Fibroblast of skin of abdomen (primary cell): ENCODE results near the gene KANK4.
"Not testable (repeated sequence)": the region's sequence is repeated elsewhere in the genome, so short reads cannot be mapped to it uniquely, and the experiment has no call there.

Experiments
- DNase-seq: peaks from one replicate; pipeline ENCODE4 v3.0.0-alpha.2; 2013

Gene KANK4

DNA sequence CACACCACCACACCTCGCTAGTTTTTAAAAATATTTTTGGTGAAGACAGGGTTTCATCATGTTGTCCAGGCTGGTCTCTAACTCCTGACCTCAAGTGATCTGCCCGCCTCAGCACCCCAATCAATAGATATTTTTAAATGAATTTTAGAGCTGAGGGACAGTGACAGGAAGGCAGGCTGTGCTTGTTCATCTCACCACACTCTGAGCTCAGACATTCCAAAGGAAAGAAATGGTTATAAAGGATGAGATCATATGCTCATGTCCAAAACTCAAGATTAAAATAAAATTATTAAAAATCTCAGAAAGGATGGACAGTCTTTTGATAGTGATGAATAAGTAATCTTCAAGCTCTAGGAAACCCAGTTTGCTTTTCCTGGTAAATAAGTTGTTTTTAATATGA, 83.7 kb downstream of the KANK4 start:
- no peak for DNase-seq

DNA sequence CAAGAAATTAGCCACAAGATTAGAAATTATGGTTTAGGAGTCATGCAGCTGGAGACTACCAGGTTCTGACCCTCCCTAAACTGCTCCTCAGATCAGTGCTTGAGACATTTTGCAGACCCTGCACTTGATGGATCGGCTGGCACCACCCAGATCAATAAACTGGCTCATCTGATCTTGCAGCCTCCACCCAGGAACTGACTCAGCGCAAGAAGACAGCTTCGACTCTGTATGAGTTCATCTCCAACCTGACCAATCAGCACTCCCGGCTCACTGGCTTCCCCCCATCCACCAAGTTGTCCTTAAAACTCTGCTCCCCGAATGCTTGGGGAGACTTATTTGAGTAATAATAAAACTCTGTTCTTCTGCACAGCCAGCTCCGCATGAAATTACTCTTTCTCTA, 84.5 kb downstream of the KANK4 start:
- peak; percentile 28 for DNase-seq

DNA sequence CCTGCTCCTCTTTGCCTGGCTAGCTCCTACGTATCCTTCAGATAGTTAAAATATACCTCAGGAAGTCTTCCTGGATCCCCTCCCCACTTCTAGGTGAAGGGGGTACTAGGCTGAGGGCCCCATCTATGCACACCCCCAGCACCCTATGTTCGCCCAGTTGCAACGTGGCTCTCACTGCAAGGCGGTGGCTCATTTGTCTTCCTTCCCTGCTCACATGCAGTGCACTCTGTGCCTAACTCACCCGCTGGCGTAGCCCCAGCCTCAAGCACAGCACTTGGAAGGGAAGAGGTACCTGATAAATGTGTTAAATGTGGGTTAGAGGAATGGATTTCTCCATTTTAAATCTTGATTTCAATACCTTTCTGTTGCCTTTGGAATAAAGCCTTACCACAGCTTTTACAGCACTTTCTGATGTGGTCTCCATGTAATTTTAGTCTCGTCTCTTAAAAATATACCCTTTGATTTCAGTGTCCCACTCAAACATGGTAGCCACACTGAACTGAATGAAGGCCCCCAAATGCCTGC, 85.2 kb downstream of the KANK4 start:
- no peak for DNase-seq

DNA sequence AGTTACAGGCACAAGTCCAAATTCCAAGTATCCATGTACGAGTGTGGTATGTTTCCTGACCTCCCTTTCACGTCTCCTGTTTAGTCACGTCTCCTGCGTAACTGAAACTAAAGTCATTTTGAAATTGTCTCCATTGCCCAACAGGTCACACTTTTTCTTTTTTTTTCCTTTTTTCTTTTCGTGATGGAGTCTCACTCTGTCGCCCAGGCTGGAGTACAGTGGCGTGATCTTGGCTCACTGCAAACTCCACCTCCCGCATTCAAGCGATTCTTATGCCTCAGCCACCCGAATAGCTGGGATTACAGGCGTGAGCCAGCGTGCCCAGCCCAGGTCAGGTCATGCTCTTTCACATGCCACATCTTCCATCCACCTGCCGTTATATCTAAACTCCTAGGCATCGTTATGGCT, 86.4 kb downstream of the KANK4 start:
- DNase-seq: no peak

DNA sequence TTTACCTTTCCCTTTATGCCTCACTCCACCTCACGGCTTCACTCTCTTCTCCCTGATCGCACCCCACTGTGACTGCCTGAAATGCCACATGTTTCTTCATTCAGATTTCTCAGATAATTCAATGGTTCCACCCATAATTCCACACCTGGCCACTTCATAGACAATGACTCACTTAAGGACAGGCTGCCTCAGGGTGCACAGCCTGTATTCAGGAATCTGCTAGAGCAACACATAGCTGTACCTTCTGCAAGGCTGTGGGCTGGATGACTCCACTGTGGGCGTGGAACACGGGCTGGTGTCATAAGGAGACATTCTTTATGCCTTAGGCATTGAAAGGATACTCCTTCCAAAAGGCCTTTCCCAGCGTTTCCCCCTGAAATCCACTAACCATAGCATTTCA, 88.5 kb downstream of the KANK4 start:
- DNase-seq: peak; percentile 83

DNA sequence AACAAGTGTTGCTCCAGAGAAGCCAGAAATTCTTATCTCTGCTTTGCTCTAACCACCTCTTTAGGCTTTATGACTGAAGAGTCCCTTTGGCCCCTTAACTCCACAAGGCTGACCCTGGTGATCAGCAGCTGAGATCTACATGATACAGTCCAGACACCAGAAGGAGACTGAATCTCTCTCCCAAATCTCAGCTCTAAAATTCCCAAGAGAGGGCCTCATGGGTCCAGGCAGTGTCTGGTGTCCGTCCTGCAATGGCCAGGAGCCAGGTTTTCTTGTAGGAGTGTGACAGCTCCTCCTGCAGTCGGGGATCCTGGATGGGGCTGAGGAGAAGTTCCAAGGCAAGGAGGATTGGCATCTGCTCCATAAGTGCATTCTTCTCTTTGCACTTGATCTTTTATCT, 89.3 kb downstream of the KANK4 start:
- no peak for DNase-seq

DNA sequence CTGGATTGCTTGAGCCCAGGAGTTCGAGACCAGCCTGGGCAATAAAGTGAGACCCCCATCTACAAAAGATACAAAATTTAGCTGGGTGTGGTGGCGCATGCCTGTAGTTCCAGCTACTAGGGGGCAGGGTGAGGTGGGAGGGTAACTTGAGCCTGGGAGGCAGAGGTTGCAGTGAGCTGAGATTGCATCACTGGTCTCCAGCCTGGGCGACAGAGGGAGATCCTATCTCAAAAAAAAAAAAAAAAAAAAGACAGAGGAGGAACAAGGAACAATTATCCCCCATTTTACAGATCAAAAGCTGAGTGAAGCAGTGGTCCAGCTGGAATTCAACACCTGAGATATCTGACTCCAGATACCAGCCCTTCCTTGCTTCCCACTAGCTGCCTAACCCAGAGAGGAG, 89.8 kb downstream of the KANK4 start:
- DNase-seq: no peak

DNA sequence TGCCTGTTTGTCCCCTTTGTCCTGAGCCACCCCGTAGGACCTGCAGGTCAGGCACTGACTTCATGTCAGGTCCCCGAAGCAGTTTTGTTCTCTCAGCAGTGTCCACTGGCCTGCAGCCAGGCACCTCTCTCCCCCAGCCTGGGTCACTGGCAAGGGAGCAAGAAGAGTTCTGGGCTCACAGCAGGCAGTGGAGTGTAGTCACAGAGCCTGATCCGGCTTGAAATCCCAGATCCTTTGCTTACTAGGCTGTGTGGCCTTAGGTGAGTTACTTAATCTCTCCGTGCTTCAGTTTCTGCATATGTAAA, 90.4 kb downstream of the KANK4 start:
- no peak for DNase-seq

DNA sequence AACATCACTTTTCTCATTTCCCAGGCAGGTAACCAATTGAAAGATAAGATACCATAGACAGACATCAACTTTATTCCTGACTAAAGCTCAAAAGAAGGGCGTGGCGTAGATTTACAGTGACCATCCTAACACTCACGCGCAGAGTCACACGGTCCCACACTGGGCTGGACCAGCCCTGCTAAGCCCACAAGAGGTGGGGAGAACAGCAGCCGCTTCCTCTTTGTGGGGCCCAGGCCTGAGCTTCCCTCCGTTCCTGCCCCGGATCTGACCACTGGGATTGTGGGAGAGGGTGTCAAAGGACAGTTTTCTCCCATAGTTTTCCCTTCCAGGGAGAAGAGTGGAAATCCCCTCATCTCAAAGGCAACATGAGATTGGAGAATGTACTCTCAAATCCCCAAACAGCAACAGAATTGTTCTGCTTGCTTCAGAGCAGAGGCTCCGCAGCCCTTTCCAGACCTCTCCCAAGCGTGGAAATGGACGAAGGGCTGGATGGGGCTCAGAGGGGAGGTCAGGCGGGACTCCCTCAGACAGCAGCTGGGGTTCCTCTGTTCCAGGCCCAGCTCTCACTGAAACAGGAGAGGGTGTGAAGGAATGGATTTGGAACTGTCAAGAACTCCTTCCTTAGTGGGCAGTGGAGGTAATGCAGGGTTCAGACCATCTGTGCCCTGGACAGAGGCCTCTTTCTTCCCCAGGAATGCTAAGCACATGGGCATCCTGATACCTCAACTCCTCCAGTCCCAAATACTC, 90.9 kb downstream of the KANK4 start:
- DNase-seq: no peak

DNA sequence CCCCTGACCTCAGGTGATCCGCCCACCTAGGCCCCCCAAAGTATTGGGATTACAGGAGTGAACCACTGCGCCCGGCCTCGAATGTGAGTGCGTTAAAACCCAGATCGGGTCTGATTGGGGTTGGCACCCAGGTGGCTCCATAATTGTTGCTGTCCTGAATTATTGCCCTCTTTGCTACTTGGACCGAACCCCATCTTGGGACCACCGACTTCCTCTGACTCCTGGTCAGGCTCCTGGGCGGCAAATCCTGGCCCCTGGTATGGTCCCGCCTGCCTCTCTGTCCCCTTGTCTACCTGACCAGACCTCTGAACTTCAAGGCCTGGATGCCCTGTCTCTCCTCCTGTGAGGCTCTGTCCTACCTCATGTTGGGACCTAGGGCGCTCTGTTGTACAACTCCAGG, 91.7 kb downstream of the KANK4 start:
- no peak for DNase-seq

DNA sequence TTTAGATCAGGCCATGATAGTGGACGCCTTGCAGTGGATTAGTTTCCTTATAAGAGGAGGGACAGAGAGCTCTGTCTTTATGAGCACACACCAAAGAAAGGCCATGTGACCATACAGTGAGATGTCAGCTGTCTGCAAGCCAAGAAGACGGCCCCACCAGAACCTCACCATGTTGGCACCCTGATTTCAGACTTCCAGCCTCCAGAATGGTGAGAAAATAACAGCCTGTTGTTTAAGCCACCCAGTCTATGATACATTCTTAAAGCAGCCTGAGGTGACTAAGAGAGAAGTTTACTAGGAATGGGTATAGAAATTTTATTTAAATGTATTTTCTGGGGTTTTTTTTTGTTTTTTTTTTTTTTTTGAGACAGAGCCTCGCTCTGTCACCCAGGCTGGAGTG, 95.1 kb downstream of the KANK4 start:
- DNase-seq: no peak

DNA sequence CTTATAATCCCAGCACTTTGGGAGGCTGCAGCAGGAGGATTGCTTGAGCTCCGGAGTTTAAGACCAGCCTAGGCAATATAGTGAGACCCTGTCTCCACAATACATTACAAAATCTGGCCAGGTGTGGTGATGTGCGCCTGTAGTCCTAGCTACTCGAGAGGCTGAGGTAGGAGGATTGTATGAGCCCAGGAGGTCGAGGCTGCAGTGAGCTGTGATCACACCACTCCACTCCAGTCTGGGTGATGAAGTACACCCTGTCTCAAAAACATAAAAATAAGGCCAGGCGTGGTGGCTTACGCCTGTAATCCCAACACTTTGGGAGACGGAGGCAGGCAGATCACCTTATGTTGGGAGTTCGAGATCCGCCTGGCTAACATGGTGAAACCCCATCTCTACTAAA, 96.9 kb downstream of the KANK4 start:
- no peak for DNase-seq

DNA sequence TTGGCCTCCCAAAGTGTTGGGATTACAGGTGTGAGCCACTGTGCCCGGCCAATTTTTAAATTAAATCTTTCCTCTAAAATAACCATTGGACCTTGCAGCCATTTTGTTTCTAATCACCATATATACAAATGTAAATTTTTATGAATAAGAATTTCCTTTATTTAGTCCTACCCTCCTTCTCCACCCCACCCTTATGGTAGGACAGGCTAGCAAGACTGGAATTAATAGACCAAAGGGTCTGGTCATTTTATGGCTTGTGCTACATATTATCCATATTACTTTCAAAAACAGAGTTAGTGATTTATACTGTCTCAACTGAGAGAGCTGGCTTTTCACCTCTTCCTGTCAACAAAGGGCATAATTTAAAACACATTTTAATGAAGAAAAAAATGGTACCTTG, 98.1 kb downstream of the KANK4 start:
- DNase-seq: no peak

DNA sequence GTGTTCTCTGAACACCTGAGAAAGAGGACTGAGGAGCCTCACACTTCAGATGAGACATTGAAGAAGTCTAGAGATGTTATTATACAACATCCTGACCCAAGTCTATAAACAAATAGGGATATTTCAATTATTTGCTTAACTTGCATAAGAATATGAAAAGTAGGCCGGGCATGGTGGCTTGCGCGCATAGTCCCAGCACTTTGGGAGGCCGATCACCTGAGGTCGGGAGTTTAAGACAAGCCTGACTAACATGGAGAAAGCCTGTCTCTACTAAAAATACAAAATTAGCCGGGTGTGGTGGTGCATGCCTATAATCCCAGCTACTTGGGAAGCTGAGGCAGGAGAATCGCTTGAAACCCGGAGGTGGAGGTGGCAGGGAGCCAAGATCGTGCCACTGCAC, 98.8 kb downstream of the KANK4 start:
- DNase-seq: not testable (repeated sequence)

DNA sequence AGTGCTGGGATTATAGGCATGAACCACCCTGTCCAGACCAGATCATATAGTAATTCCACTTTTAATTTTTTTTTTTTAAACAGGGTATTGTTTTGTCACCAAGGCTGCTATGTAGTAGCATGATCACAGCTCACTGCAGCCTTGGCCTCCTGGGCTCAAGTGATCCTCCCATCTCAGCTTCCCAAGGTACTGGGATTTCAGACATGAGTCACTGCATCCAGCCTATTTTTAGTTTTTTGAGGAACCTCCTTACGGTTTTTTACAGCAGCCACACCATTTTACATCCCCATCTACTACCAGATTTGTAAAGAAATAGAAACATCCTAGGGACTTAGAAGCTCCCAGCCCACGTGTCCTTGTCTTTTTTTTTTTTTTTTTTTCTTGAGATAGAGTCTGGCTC, 100.6 kb downstream of the KANK4 start:
- DNase-seq: no peak

DNA sequence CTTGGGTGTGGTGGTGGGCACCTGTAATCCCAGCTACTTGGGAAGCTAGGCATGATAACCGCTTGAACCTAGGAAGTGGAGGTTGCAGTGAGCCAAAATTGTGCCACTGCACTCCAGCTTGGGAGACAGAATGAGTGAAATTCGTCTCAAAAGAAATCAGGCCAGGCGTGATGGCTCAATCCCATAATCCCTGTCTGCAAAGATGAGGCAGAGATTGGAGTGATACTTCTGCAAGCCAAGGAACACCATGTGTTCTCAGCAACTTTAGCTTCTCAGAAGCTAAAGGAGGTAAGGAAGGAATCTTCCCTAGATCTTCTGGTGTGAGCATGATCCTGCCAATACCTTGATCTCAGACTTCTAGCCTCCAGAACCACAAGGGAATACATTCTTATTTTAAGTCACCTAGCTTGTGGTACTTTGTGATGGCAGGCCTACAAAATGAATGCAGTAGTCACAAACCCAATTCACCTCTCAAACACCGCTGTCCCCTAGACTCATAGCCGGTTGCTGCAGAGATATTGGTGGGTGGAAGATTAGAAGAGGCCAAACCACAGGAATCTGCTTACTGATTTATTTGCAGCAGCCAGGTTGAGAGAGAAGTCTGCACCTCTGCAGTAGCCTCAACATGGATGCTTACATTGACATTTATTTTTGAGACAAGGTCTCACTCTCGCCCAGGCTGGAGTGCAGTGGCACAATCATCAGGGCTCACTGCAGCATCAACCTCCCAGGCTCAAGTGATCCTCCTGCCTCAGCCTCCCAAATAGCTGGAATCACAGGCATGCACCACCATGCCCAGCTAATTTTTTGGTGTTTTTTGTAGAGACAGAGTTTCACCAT, 105.9 kb downstream of the KANK4 start:
- DNase-seq: no peak

DNA sequence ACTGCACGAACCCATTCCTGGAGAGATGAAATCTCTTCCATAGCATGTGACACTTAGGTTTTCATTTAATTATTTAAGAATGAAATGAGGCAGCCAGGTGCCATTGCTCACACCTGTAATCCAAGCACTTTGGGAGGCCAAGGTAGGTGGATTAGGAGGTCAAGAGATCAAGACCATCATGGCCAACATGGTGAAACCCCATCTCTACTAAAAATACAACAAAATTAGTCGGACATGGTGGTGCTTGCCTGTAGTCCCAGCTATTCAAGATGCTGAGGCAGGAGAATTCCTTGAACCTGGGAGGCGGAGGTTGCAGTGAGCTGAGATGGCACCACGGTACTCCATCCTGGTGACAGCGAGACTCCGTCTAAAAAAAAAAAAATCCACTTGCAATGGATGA, 106.8 kb downstream of the KANK4 start:
- DNase-seq: no peak

DNA sequence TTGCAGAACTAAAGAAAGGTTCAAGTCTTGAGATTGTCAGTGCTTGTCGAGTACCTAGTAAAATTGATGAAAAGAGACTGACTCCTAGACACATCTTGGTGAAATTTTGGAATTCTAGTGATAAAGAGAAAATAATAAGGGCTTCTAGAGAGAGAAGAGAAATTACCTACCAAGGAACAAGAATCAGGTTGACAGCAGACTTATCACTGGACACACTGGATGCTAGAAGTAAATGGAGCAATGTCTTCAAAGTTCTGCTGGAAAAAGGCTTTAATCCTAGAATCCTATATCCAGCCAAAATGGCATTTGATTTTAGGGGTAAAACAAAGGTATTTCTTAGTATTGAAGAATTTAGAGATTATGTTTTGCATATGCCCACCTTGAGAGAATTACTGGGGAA, 108.3 kb downstream of the KANK4 start:
- no peak for DNase-seq

DNA sequence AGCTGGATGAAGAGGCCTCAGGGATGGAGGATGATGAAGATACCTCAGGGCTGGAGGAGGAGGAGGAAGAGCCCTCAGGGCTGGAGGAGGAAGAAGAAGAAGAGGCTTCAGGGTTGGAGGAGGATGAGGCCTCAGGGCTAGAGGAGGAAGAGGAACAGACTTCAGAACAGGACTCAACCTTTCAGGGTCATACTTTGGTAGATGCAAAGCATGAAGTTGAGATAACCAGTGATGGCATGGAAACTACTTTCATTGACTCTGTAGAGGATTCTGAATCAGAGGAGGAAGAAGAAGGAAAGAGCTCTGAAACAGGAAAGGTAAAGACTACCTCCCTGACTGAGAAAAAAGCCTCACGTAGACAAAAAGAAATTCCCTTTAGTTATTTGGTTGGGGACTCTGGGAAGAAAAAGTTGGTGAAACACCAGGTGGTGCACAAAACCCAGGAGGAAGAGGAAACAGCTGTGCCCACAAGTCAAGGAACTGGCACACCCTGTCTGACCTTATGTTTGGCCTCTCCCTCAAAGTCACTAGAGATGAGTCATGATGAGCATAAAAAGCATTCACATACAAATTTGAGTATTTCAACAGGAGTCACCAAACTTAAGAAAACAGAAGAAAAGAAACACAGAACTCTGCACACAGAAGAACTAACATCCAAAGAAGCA, 109.2 kb downstream of the KANK4 start:
- DNase-seq: no peak

DNA sequence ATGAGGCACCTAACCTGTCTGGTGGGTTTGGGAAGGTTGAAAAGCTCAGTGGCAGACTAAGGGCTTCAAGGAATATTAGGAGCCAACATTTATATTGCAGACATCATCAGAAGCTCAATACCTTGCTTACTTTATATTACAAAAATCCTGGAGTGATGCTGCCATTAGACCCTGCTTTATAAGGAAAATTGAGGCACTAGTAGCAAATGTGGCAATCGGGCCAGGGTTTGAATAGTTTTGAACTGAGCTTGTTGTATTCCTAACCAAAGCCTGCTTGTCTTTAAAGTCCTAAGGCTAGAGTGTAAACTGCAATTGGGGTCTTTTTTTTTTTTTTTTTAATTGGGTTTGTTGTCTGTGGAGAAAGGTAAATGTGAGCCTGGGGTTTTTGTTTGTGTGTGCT, 110.3 kb downstream of the KANK4 start:
- no peak for DNase-seq

DNA sequence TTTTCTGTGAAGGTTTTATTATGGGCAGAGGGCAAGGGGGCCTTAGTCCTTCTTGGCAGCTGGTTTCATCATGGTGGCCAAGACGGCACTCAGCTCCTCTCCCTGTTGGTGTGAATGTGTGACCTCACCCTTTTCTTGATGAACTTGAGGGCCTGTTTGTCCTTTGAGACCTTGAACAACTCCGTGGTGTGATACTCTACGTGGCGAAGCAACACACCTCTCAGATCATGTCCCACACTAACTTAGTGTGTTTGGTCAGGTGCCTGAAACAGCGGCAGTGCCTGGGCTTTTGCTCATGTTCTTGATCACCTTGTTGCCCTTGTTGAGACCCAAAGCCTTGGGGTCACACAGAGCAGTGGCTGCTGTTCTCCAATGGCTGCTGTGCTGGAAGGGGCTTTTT, 111.1 kb downstream of the KANK4 start:
- no peak for DNase-seq

DNA sequence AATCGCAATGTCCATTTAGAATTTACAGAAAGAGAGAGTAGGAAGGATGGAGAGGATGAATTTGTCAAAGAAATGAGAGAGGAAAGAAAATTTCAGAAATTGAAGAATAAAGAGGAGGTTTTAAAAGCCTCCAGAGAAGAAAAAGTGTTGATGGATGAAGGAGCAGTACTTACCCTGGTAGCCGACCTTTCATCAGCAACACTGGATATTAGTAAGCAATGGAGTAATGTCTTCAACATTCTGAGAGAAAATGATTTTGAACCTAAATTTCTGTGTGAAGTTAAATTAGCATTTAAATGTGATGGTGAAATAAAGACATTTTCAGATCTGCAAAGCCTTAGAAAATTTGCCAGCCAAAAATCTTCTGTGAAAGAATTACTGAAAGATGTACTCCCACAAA, 112.0 kb downstream of the KANK4 start:
- DNase-seq: no peak

DNA sequence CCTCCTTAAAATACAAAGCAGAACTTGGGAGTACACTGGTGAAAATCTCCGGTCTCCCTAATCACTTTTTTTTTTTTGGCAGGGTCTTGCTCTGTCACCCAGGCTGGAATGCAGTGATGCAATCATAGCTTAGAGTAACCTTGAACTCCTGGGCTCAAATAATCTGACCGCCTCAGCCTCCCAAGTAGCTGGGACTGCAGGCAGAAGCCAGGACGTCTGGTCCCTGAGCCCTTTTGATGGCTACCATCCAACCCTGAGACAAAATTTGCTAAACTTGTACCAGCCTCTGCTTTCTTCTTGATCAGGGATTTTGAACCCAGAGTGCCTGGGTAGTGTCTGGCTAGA, 120.5 kb downstream of the KANK4 start:
- peak; percentile 4 for DNase-seq
